Measurements from ENCODE around the gene SEBOX. TPM values are rescaled to one million over a fixed set of nuclear protein-coding genes. Genes with fewer than 3 reads are reported as not detected.

Gene SEBOX
- total and polyA plus RNA-seq, 2 experiments from 2014 or later: not detected

DNA sequence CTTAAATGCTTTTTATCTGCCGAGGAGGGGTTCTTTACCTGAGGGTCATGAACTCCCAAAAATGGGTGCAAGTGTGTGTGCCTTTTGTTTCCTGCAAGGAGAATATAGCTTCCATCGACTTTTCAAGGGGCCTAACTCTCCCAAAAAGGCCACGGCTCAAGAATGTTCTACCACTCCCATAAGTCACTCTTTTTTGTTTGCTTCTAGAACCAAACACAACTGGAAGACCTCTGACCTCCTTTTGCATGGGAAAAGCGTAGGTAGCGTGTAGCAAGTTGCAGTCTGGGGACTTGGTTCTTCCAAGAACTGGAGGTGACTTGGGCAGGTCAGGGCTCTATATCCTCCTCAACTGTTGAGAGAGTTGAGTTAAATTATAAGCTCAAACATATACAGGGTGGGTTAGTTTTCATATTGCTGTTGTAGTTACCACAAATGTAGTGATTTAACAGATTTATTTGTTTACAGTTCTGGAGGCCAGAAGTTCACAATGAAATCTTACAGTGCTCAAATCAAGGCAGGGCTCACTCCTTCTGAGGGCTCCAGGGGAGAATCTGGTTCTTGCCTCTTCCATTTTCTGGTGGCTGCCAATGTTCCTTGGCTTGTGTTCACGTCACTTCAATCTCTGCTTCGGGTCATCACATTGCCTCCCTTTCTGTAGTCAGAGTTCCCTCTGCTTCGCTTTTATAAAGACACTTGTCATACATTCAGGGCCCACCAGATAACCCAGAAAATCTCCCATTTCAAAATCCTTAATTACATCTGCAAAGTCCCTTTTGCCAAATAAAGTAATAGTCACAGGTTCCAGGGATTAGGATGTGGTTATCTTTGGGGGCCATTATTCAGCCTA is 44.6 kb downstream of the SEBOX start:
- H3K27ac Mint-ChIP-seq: peak overlapping the region; percentile 49
- H3K4me3 Mint-ChIP-seq: peak overlapping the region; percentile 83
- Histone ChIP-seq H3F3A (replicated peaks; ENCODE audit: low read depth) (peaks cover 5% of the 10 kb centered on the region; the same call in 1 of the 2 replicates), H3K27ac (ENCODE audit: low read depth) (peak overlapping the region; percentile 66; the same call in 1 of the 2 replicates), H3K9me2 (ENCODE audit: insufficient read depth) (no peaks in the 10 kb centered on the region), H2AFZ (no peak overlapping the region), H3K36me3 (ENCODE audit: insufficient read depth) (no peaks in the 10 kb centered on the region), H3K79me2 (replicated peaks; ENCODE audit: insufficient read depth) (peaks cover 63% of the 10 kb centered on the region), H4K20me1 (replicated peaks; ENCODE audit: insufficient read depth) (peaks cover 52% of the 10 kb centered on the region), H3K27me3 (ENCODE audit: insufficient read depth) (no peaks in the 10 kb centered on the region), H3K4me3 (peak overlapping the region; percentile 80), H3K4me1 (ENCODE audit: insufficient read depth) (peaks cover 50% of the 10 kb centered on the region), H3K4me2 (peak overlapping the region; percentile 94)
- H3K4me1 Mint-ChIP-seq: peaks cover 47% of the 10 kb centered on the region
- TF ChIP-seq, protein P1, sequence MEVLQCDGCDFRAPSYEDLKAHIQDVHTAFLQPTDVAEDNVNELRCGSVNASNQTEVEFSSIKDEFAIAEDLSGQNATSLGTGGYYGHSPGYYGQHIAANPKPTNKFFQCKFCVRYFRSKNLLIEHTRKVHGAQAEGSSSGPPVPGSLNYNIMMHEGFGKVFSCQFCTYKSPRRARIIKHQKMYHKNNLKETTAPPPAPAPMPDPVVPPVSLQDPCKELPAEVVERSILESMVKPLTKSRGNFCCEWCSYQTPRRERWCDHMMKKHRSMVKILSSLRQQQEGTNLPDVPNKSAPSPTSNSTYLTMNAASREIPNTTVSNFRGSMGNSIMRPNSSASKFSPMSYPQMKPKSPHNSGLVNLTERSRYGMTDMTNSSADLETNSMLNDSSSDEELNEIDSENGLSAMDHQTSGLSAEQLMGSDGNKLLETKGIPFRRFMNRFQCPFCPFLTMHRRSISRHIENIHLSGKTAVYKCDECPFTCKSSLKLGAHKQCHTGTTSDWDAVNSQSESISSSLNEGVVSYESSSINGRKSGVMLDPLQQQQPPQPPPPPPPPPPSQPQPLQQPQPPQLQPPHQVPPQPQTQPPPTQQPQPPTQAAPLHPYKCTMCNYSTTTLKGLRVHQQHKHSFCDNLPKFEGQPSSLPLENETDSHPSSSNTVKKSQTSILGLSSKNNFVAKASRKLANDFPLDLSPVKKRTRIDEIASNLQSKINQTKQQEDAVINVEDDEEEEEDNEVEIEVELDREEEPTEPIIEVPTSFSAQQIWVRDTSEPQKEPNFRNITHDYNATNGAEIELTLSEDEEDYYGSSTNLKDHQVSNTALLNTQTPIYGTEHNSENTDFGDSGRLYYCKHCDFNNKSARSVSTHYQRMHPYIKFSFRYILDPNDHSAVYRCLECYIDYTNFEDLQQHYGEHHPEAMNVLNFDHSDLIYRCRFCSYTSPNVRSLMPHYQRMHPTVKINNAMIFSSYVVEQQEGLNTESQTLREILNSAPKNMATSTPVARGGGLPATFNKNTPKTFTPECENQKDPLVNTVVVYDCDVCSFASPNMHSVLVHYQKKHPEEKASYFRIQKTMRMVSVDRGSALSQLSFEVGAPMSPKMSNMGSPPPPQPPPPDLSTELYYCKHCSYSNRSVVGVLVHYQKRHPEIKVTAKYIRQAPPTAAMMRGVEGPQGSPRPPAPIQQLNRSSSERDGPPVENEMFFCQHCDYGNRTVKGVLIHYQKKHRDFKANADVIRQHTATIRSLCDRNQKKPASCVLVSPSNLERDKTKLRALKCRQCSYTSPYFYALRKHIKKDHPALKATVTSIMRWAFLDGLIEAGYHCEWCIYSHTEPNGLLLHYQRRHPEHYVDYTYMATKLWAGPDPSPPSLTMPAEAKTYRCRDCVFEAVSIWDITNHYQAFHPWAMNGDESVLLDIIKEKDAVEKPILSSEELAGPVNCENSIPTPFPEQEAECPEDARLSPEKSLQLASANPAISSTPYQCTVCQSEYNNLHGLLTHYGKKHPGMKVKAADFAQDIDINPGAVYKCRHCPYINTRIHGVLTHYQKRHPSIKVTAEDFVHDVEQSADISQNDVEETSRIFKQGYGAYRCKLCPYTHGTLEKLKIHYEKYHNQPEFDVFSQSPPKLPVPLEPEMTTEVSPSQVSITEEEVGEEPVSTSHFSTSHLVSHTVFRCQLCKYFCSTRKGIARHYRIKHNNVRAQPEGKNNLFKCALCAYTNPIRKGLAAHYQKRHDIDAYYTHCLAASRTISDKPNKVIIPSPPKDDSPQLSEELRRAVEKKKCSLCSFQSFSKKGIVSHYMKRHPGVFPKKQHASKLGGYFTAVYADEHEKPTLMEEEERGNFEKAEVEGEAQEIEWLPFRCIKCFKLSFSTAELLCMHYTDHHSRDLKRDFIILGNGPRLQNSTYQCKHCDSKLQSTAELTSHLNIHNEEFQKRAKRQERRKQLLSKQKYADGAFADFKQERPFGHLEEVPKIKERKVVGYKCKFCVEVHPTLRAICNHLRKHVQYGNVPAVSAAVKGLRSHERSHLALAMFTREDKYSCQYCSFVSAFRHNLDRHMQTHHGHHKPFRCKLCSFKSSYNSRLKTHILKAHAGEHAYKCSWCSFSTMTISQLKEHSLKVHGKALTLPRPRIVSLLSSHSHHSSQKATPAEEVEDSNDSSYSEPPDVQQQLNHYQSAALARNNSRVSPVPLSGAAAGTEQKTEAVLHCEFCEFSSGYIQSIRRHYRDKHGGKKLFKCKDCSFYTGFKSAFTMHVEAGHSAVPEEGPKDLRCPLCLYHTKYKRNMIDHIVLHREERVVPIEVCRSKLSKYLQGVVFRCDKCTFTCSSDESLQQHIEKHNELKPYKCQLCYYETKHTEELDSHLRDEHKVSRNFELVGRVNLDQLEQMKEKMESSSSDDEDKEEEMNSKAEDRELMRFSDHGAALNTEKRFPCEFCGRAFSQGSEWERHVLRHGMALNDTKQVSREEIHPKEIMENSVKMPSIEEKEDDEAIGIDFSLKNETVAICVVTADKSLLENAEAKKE (CRISPR knock-in tag; IDR thresholded peaks at IDR 0.05): no peak
- no peak for TF ChIP-seq POLR2AphosphoS5 (IDR thresholded peaks at IDR 0.05; ENCODE audit: low read depth)
- no peak for TF ChIP-seq NANOG (IDR thresholded peaks at IDR 0.05; ENCODE audit: borderline replicate concordance)
- TF ChIP-seq, protein P2, sequence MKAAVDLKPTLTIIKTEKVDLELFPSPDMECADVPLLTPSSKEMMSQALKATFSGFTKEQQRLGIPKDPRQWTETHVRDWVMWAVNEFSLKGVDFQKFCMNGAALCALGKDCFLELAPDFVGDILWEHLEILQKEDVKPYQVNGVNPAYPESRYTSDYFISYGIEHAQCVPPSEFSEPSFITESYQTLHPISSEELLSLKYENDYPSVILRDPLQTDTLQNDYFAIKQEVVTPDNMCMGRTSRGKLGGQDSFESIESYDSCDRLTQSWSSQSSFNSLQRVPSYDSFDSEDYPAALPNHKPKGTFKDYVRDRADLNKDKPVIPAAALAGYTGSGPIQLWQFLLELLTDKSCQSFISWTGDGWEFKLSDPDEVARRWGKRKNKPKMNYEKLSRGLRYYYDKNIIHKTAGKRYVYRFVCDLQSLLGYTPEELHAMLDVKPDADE (IDR thresholded peaks at IDR 0.05): no peak
- H3K27me3 Mint-ChIP-seq (ENCODE audit: insufficient read depth, low read depth, poor library complexity): peaks cover 19% of the 10 kb centered on the region
- peaks cover 33% of the 10 kb centered on the region for H3K36me3 Mint-ChIP-seq (ENCODE audit: low read depth)
- DNase-seq (ENCODE audit: low spot score) (no peak), ATAC-seq (no peak)
- H3K9me3 Mint-ChIP-seq: no peaks in the 10 kb centered on the region; the same call in 2 of the 3 replicates
